Mesenchymal stem cell (in vitro differentiated cells and primary cell): ENCODE measurements around the gene OLFML2B.
"Not testable (repeated sequence)": the region's sequence is repeated elsewhere in the genome, so short reads cannot be mapped to it uniquely, and the experiment has no call there.

Source experiments
- DNase-seq: peaks from one replicate; pipeline ENCODE4 v3.0.0-alpha.2; 2013
- H2AFZ ChIP-seq: one replicate; pipeline ENCODE4 v1.6.1; 2013; ENCODE audit warnings: low read depth, mild to moderate bottlenecking, control low read depth, inconsistent platforms, low read length, moderate library complexity
- H2AK5ac ChIP-seq: 2 replicates; pipeline ENCODE4 v1.6.1; 2013; ENCODE audit warnings: low read length, moderate library complexity, mild to moderate bottlenecking, inconsistent platforms; ENCODE audit not compliant: severe bottlenecking
- H2BK120ac ChIP-seq: one replicate; pipeline ENCODE4 v1.6.1; 2013; ENCODE audit warnings: low read depth, mild to moderate bottlenecking, inconsistent platforms, low read length, moderate library complexity
- H2BK12ac ChIP-seq, 2 experiments: one replicate each; pipeline ENCODE4 v1.6.1; 2013; ENCODE audit warnings: inconsistent platforms in 2 of 2, low read length in 2 of 2, mild to moderate bottlenecking in 2 of 2, moderate library complexity in 2 of 2, control low read depth in 1 of 2
- H2BK15ac ChIP-seq: one replicate; pipeline ENCODE4 v1.6.1; 2013; ENCODE audit warnings: mild to moderate bottlenecking, low read depth, inconsistent platforms; ENCODE audit not compliant: poor library complexity, severe bottlenecking
- H2BK5ac ChIP-seq: 2 replicates; pipeline ENCODE4 v1.6.1; 2013; ENCODE audit warnings: low read depth, mild to moderate bottlenecking, low read length, control low read depth, inconsistent platforms; ENCODE audit not compliant: poor library complexity, severe bottlenecking
- H3K14ac ChIP-seq, 2 experiments: one replicate each; pipeline ENCODE4 v1.6.1; 2013; ENCODE audit warnings: inconsistent platforms in 2 of 2, low read length in 2 of 2, control low read depth in 1 of 2, mild to moderate bottlenecking in 1 of 2, moderate library complexity in 1 of 2
- H3K18ac ChIP-seq, 2 experiments: one replicate each; pipeline ENCODE4 v1.6.1; 2013; ENCODE audit warnings: inconsistent platforms in 2 of 2, low read length in 2 of 2, control low read depth in 1 of 2, low read depth in 1 of 2, mild to moderate bottlenecking in 1 of 2
- H3K23ac ChIP-seq, 2 experiments: one replicate each; pipeline ENCODE4 v1.6.1; 2013; ENCODE audit warnings: inconsistent platforms in 2 of 2, low read length in 2 of 2, mild to moderate bottlenecking in 2 of 2, moderate library complexity in 2 of 2, control low read depth in 1 of 2
- H3K27ac ChIP-seq: 2 replicates; pipeline ENCODE4 v1.5.1; 2013; ENCODE audit warnings: mild to moderate bottlenecking, moderate library complexity, low read length, control low read depth, inconsistent platforms; ENCODE audit not compliant: poor library complexity, severe bottlenecking
- H3K27me3 ChIP-seq, 2 experiments: 2 replicates each; pipeline versions ENCODE4 v1.6.1 to v1.7.0; 2013; ENCODE audit warnings: low read length in 2 of 2, mild to moderate bottlenecking in 2 of 2, moderate library complexity in 2 of 2, control low read depth in 1 of 2, inconsistent platforms in 1 of 2; ENCODE audit not compliant: control insufficient read depth in 1 of 2, insufficient read depth in 1 of 2
- H3K36me3 ChIP-seq, 2 experiments: 2 replicates each; pipeline versions ENCODE4 v1.6.1 to v1.7.0; 2013; ENCODE audit warnings: low read length in 2 of 2, control low read depth in 1 of 2, inconsistent platforms in 1 of 2, low read depth in 1 of 2, mild to moderate bottlenecking in 1 of 2; ENCODE audit not compliant: insufficient read depth in 2 of 2, control insufficient read depth in 1 of 2
- H3K4ac ChIP-seq, 2 experiments: one replicate each; pipeline ENCODE4 v1.6.1; 2013; ENCODE audit warnings: inconsistent platforms in 2 of 2, low read length in 2 of 2, mild to moderate bottlenecking in 2 of 2, moderate library complexity in 2 of 2, control low read depth in 1 of 2, low read depth in 1 of 2
- H3K4me1 ChIP-seq: 2 replicates; pipeline ENCODE4 v1.6.1; 2013; ENCODE audit warnings: low read depth, low read length, control low read depth; ENCODE audit not compliant: control insufficient read depth, insufficient read depth
- H3K4me2 ChIP-seq: 2 replicates; pipeline ENCODE4 v1.6.1; 2013; ENCODE audit warnings: low read length, mild to moderate bottlenecking, inconsistent platforms; ENCODE audit not compliant: poor library complexity, severe bottlenecking
- H3K4me3 ChIP-seq, 2 experiments: 2 replicates each; pipeline versions ENCODE4 v1.5.1 to v1.7.0; 2013; ENCODE audit warnings: low read length in 2 of 2, mild to moderate bottlenecking in 2 of 2, control low read depth in 1 of 2, low read depth in 1 of 2; ENCODE audit not compliant: insufficient read depth in 1 of 2
- H3K79me1 ChIP-seq: replicated peaks from 2 replicates; pipeline ENCODE4 v1.6.1; 2013; ENCODE audit warnings: mild to moderate bottlenecking, control low read depth, low read length, inconsistent platforms; ENCODE audit not compliant: poor library complexity, severe bottlenecking
- H3K9ac ChIP-seq: 2 replicates; pipeline ENCODE4 v1.7.0; 2013; ENCODE audit warnings: mild to moderate bottlenecking, low read length, moderate library complexity
- H3K9me3 ChIP-seq: 2 replicates; pipeline ENCODE4 v1.7.0; 2013; ENCODE audit warnings: mild to moderate bottlenecking, low read length; ENCODE audit not compliant: control insufficient read depth
- H4K8ac ChIP-seq: one replicate; pipeline ENCODE4 v1.6.1; 2013; ENCODE audit warnings: inconsistent platforms, mild to moderate bottlenecking, low read length, moderate library complexity
- H4K91ac ChIP-seq: one replicate; pipeline ENCODE4 v1.6.1; 2013; ENCODE audit warnings: mild to moderate bottlenecking, low read length, inconsistent platforms
- WGBS: methylation state at CpG from one replicate; pipeline ENCODE4 v1.1.7; 2013; ENCODE audit warnings: mixed read lengths; 5-methylcytosine and 5-hydroxymethylcytosine counted together

The OLFML2B gene

DNA sequence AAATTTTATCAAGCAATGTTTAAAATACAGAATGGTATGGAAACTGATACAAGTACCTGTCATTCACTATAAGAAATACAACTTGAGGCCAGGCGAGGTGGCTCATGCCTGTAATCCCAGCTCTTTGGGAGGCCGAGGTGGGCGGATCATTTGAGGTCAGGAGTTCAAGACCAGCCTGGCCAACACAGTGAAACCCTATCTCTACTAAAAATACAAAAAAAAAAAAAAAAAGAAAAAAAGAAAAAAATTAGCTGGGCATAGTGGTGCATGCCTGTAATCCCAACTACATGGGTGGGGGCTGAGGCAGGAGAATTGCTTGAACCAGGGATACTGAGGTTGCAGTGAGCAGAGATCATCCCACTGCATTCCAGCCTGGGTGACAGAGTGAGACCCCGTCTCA lies 43.2 kb upstream of the OLFML2B start:
- H3K4ac ChIP-seq, H3K4me3 ChIP-seq, DNase-seq, H2BK120ac ChIP-seq, H2BK5ac ChIP-seq, H4K8ac ChIP-seq, H3K9me3 ChIP-seq, H3K9ac ChIP-seq, H2AK5ac ChIP-seq, H2BK12ac ChIP-seq, H2AFZ ChIP-seq, H3K27ac ChIP-seq, H3K36me3 ChIP-seq, H3K4me2 ChIP-seq, H3K23ac ChIP-seq, H3K79me1 ChIP-seq, H3K18ac ChIP-seq, H2BK15ac ChIP-seq, H3K14ac ChIP-seq, H4K91ac ChIP-seq: not testable (repeated sequence)
- WGBS, result 74% methylated on average over 2 of the region's 4 CpGs
- Histone ChIP-seq H3K4me1 (peaks cover 11% of the 10 kb centered on the region), H3K27me3 (peaks cover 10 to 66% of the 10 kb centered on the region in 2 experiments)

DNA sequence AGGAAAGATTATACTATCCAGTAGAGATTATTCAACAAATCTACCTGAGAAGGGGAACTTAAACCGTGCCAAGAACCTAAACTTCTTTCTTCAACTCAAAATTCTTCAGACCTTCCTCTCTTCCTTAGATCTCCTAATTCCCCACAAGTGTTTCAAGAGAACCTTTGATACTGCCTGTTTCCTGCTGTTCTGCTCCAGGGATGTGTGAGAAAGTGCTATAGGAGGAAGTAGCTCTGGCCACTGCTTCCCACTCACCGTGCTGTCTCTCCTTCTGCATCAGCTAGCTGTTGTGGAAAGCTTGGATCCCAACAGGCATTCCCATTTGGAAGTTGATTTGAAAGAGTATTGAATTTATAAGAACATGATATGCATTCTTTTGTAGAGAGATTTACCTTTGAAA lies 41.3 kb upstream of the OLFML2B start:
- H2AK5ac ChIP-seq, result no peak overlapping the region
- no peaks in the 10 kb centered on the region for H3K9me3 ChIP-seq
- no peak overlapping the region for H3K4ac ChIP-seq
- H3K4me1 ChIP-seq, result peaks cover 5% of the 10 kb centered on the region
- no peak overlapping the region for H3K18ac ChIP-seq
- no peak overlapping the region for H3K14ac ChIP-seq
- no peak overlapping the region for H3K9ac ChIP-seq
- no peak overlapping the region for H4K91ac ChIP-seq
- no peaks in the 10 kb centered on the region for H3K79me1 ChIP-seq
- no peak overlapping the region for H2BK120ac ChIP-seq
- H3K36me3 ChIP-seq, result no peaks in the 10 kb centered on the region
- H2BK12ac ChIP-seq, result no peak overlapping the region
- no peak overlapping the region for H3K23ac ChIP-seq
- peaks cover under 1 to 56% of the 10 kb centered on the region in 2 experiments for H3K27me3 ChIP-seq
- no peak for DNase-seq
- WGBS, result 76% methylated on average over 2 of the region's 2 CpGs
- no peak overlapping the region for H2BK15ac ChIP-seq
- no peak overlapping the region for H3K4me3 ChIP-seq
- no peak overlapping the region for H3K4me2 ChIP-seq
- no peak overlapping the region for H3K27ac ChIP-seq
- no peak overlapping the region for H4K8ac ChIP-seq
- no peak overlapping the region for H2AFZ ChIP-seq
- no peak overlapping the region for H2BK5ac ChIP-seq

DNA sequence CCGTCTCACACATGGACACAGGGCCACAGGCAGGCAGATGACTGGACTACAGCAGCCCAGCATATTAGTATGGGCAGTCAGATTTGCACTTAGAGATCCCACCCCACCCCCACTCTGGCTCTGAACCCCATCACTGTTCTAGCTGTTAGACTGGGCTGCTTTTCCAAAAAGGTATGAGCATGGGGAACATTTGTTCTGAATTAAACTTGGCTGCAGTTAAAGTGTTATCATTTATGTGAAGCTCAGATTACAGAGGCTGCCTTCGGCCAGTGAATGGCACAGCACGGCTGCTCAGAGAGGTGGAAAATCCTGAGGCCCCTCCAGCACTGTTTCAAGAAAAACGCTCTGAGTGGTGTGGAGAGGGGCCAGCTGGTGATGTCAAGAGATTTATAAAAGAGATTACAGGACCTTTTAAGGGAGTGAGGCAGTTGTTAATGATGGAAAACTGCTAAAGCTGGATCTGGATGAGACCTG lies 38.9 kb upstream of the OLFML2B start:
- Histone ChIP-seq H3K9ac (no peak overlapping the region), H2AK5ac (no peak overlapping the region), H4K8ac (no peak overlapping the region), H3K9me3 (no peaks in the 10 kb centered on the region), H3K4me3 (no peak overlapping the region), H3K14ac (no peak overlapping the region), H3K27me3 (peaks cover 0 to 37% of the 10 kb centered on the region in 2 experiments), H3K4me2 (no peak overlapping the region), H2BK5ac (no peak overlapping the region), H2BK15ac (no peak overlapping the region), H3K23ac (no peak overlapping the region), H3K36me3 (no peaks in the 10 kb centered on the region), H2BK120ac (no peak overlapping the region), H3K4ac (no peak overlapping the region), H2AFZ (no peak overlapping the region), H3K18ac (no peak overlapping the region), H3K4me1 (no peaks in the 10 kb centered on the region), H2BK12ac (no peak overlapping the region), H4K91ac (no peak overlapping the region), H3K79me1 (no peaks in the 10 kb centered on the region), H3K27ac (no peak overlapping the region)
- 39% methylated on average over 4 of the region's 4 CpGs for WGBS
- no peak for DNase-seq

DNA sequence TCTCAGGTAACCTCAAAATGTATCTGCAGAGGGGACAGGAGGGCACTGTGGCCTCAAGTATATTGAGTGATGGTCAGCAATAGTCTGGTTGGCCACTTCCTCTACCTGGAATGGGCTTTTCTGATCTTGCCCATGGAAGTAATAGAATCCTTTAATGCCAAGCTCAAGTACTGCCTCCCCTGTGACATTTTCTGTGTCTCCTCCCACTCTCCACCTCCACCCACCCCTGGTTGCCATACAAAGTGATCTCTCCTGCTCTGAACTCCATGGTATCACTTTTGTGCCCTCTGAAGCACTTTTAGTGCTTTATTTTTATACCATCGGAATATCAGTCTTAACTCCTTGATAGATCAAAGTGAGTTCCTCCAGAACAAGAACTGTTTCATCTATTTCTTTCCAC lies 36.6 kb upstream of the OLFML2B start:
- H2AK5ac ChIP-seq, result no peak overlapping the region
- no peaks in the 10 kb centered on the region for H3K9me3 ChIP-seq
- H4K8ac ChIP-seq, result no peak overlapping the region
- H2BK15ac ChIP-seq, result no peak overlapping the region
- H3K27ac ChIP-seq, result no peak overlapping the region
- H2BK5ac ChIP-seq, result no peak overlapping the region
- no peak for DNase-seq
- no peak overlapping the region for H4K91ac ChIP-seq
- H3K4ac ChIP-seq, result no peak overlapping the region
- H2BK120ac ChIP-seq, result no peak overlapping the region
- no peaks in the 10 kb centered on the region for H3K36me3 ChIP-seq
- no peak overlapping the region for H3K4me2 ChIP-seq
- 95% methylated on average over 1 of the region's 1 CpG for WGBS
- no peak overlapping the region for H3K4me3 ChIP-seq
- H3K23ac ChIP-seq, result no peak overlapping the region
- H3K27me3 ChIP-seq, result peaks cover 0 to 30% of the 10 kb centered on the region in 2 experiments
- no peak overlapping the region for H2BK12ac ChIP-seq
- H3K4me1 ChIP-seq, result peaks cover under 1% of the 10 kb centered on the region
- no peak overlapping the region for H3K14ac ChIP-seq
- H3K79me1 ChIP-seq, result no peaks in the 10 kb centered on the region
- no peak overlapping the region for H3K18ac ChIP-seq
- no peak overlapping the region for H3K9ac ChIP-seq
- no peak overlapping the region for H2AFZ ChIP-seq
